ENCODE data around the gene PLEKHA7.
"Not testable (repeated sequence)": the region's sequence is repeated elsewhere in the genome, so short reads cannot be mapped to it uniquely, and the experiment has no call there.

PLEKHA7 gene, protein sequence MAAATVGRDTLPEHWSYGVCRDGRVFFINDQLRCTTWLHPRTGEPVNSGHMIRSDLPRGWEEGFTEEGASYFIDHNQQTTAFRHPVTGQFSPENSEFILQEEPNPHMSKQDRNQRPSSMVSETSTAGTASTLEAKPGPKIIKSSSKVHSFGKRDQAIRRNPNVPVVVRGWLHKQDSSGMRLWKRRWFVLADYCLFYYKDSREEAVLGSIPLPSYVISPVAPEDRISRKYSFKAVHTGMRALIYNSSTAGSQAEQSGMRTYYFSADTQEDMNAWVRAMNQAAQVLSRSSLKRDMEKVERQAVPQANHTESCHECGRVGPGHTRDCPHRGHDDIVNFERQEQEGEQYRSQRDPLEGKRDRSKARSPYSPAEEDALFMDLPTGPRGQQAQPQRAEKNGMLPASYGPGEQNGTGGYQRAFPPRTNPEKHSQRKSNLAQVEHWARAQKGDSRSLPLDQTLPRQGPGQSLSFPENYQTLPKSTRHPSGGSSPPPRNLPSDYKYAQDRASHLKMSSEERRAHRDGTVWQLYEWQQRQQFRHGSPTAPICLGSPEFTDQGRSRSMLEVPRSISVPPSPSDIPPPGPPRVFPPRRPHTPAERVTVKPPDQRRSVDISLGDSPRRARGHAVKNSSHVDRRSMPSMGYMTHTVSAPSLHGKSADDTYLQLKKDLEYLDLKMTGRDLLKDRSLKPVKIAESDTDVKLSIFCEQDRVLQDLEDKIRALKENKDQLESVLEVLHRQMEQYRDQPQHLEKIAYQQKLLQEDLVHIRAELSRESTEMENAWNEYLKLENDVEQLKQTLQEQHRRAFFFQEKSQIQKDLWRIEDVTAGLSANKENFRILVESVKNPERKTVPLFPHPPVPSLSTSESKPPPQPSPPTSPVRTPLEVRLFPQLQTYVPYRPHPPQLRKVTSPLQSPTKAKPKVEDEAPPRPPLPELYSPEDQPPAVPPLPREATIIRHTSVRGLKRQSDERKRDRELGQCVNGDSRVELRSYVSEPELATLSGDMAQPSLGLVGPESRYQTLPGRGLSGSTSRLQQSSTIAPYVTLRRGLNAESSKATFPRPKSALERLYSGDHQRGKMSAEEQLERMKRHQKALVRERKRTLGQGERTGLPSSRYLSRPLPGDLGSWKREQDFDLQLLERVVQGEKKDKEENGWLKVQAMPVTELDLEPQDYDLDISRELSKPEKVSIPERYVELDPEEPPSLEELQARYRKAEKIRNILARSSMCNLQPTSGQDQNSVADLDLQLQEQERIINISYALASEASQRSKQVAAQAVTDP

GRCh38 chr11:17014321-17014832, at the start of gene PLEKHA7:
TSS of gene PLEKHA7 (minus strand) at chr11:17014414. CDS start at chr11:17014401, 13 bp downstream.
- no peaks in the 10 kb centered on the region for H3K9me3 ChIP-seq
- DNase-seq (ENCODE audit: low spot score in 2 of 2): peak in 1 of 2 experiments; percentile 55
- in situ Hi-C loops (cut with MboI; ENCODE audit: low sequenced_read_pairs): no loop called here
- peaks cover 17% of the 10 kb centered on the region for H3K4me1 ChIP-seq
- H3K36me3 ChIP-seq (replicated peaks): no peaks in the 10 kb centered on the region; the same call in 1 of the 2 replicates
- no peaks in the 10 kb centered on the region for H3K27me3 ChIP-seq (ENCODE audit: low read depth)
- peak within 1 kb of the TSS; percentile 67 for H3K4me3 ChIP-seq

- Histone ChIP-seq H3K27me3 (ENCODE audit: low read depth) (no peaks in the 10 kb centered on the region), H3K9me3 (no peaks in the 10 kb centered on the region), H3K4me1 (no peaks in the 10 kb centered on the region), H3K36me3 (replicated peaks) (no peaks in the 10 kb centered on the region), H3K4me3 (no peak overlapping the region)
- in situ Hi-C loops (cut with MboI; ENCODE audit: low sequenced_read_pairs): loop anchor here (10.0 kb wide), 2 partner anchors 239 to 279 kb away; no protein-coding TSS in a partner anchor
- DNase-seq (ENCODE audit: low spot score in 2 of 2): peak; percentile 64 to 84
Observed at GRCh38 chr11:17063171-17064002, 49.2 kb upstream of the PLEKHA7 start.

DNA sequence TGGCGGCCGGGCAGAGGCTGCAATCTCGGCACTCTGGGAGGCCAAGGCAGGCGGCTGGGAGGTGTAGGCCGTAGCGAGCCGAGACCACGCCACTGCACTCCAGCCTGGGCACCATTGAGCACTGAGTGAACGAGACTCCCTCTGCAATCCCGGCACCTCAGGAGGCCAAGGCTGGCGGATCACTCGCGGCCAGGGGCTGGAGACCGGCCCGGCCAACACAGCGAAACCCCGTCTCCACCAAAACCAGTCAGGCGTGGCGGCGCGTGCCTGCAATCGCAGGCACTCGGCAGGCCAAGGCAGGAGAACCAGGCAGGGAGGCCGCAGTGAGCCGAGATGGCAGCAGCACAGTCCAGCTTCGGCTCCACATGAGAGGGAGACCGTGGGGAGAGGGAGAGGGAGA, 36.9 kb upstream of the PLEKHA7 start:
- H3K4me1 ChIP-seq; H3K27me3 ChIP-seq (ENCODE audit: low read depth); H3K4me3 ChIP-seq; DNase-seq (ENCODE audit: low spot score in 2 of 2); H3K36me3 ChIP-seq (replicated peaks); in situ Hi-C loops (cut with MboI; ENCODE audit: low sequenced_read_pairs); H3K9me3 ChIP-seq: not testable (repeated sequence)

DNA sequence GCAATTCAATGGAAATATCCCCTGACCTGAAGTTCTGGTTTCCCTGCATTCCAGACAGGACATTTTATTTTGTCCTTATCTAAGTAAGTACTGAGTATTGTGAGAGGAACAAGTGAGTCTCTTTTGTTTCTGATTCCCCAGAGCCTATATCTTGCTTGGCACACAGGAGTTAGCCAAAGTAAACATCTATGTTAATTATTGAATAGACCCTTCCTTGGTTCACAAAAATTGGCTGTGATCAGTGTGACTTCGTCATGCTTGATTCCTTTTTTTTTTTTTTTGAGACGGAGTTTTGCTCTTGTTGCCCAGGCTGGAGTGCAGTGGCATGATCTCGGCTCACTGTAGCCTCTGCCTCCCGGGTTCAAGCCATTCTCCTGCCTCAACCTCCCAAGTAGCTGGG, 34.3 kb upstream of the PLEKHA7 start:
- H3K9me3 ChIP-seq; DNase-seq (ENCODE audit: low spot score in 2 of 2); H3K27me3 ChIP-seq (ENCODE audit: low read depth); H3K4me3 ChIP-seq; in situ Hi-C loops (cut with MboI; ENCODE audit: low sequenced_read_pairs); H3K4me1 ChIP-seq; H3K36me3 ChIP-seq (replicated peaks): not testable (repeated sequence)

DNA sequence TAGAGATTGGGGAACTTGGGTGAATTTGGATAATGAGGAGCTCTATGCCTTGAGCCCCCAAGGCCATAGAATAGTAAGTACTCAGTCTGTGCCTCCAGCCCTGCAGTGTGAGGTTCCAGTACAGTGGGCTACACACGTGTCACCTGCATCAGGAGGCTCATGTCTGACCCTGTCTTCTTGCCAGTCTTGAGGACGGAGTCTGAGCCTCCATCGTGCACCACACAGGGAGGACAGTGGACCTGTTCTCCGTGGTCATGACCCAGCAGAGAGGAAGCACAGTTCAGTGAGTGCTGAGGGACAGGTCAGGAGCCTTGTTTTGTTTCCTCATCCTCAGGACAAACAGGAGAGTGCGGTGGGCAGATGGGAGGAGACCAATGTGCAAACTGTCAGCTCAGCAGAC, 32.5 kb upstream of the PLEKHA7 start:
- no peaks in the 10 kb centered on the region for H3K36me3 ChIP-seq (replicated peaks)
- no peaks in the 10 kb centered on the region for H3K9me3 ChIP-seq
- in situ Hi-C loops (cut with MboI; ENCODE audit: low sequenced_read_pairs): no loop called here
- H3K4me3 ChIP-seq: no peak overlapping the region
- no peaks in the 10 kb centered on the region for H3K4me1 ChIP-seq
- H3K27me3 ChIP-seq (ENCODE audit: low read depth): no peaks in the 10 kb centered on the region
- DNase-seq (ENCODE audit: low spot score in 2 of 2): no peak

DNA sequence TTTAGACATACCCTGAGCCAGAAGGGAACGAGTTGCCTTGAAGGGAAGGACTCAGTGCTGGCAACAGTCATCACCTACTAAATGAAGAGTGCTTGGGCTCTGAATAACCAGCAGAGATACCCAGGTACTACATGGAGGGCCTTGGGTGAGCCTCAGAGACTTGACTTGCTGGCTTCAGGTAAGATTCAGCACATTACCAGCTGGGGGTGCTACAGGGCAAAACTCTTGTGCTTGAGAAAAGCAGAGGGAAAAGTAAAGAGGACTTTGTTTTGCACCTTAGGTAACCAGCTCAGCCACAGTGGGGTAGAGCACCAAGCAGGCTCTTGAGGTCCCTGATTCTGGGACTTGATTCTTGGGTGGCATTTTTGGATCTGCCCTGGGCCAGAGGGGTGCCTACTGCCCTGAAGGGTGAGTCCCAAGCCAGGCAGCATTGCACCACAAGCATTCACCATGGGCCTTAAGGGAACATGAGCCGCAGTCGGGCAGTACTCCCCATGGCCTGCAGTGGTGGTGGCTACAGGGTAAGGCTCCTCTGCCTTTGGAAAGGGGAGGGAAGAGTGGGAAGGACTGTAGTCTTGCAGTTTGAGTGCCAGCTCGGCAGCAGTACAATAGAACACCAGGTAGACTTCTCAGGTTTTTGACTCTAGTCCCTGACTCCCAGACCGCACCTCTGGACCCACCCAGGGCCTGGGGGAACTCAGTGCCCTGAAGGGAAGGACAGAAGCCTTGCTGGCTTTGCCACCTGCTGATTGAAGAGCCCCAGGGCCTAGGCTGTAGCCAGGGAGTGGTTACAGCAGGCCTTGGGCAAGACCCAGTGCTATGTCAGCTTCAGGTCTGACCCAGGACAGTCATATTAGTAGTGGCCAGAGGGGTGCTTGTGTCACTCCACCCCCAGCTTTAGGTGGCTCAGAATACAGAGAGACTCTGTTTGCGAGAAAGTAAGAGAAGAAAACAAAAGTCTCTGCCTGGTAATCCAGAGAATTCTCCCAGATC, 22.7 kb upstream of the PLEKHA7 start:
- peak in 1 of 2 experiments; percentile 29 for DNase-seq (ENCODE audit: low spot score in 2 of 2)
- no peak overlapping the region for H3K4me3 ChIP-seq
- H3K27me3 ChIP-seq (ENCODE audit: low read depth): peaks cover 3% of the 10 kb centered on the region; the same call in 1 of the 2 replicates
- in situ Hi-C loops (cut with MboI; ENCODE audit: low sequenced_read_pairs): no loop called here
- peaks cover 2% of the 10 kb centered on the region; the same call in 1 of the 2 replicates for H3K9me3 ChIP-seq
- H3K4me1 ChIP-seq: no peaks in the 10 kb centered on the region
- H3K36me3 ChIP-seq (replicated peaks): no peaks in the 10 kb centered on the region

GRCh38 chr11:17034027-17034426, 19.8 kb upstream of the PLEKHA7 start:
- H3K27me3 ChIP-seq (ENCODE audit: low read depth); DNase-seq (ENCODE audit: low spot score in 2 of 2); in situ Hi-C loops (cut with MboI; ENCODE audit: low sequenced_read_pairs); H3K36me3 ChIP-seq (replicated peaks); H3K9me3 ChIP-seq; H3K4me3 ChIP-seq; H3K4me1 ChIP-seq: not testable (repeated sequence)

DNA sequence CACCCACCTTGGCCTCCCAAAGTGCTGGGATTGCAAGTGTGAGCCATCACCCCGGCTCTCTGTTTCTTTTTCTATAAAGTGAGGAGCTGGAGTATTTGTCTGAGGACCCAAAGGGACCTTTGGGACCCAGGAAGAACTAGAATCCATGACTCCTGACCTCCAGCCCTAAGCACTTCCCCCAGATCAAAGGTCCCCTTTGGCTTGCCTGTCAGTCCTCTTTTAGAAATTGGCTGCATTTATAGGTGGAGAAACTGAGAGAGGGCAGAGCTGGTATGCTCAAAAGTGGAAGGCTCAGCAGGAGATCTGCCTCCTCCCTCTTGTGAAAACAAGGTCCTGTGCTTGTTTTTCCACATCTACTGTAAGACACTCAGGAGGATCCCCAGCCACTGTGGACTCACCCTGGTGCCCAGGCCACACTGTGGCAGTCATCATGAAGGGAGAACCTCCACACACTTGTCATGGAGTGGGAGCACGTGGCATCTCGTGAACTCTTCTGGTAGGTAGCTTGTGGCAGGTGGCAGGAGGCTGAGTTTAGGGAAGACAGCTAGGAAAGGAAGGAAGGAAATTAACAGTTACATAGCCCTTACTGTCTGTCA, 12.4 kb upstream of the PLEKHA7 start:
- no peaks in the 10 kb centered on the region for H3K4me1 ChIP-seq
- no peaks in the 10 kb centered on the region for H3K27me3 ChIP-seq (ENCODE audit: low read depth)
- H3K9me3 ChIP-seq: no peaks in the 10 kb centered on the region
- no peaks in the 10 kb centered on the region for H3K36me3 ChIP-seq (replicated peaks)
- H3K4me3 ChIP-seq: no peak overlapping the region
- no peak for DNase-seq (ENCODE audit: low spot score in 2 of 2)
- in situ Hi-C loops (cut with MboI; ENCODE audit: low sequenced_read_pairs): no loop called here

- H3K9me3 ChIP-seq: no peaks in the 10 kb centered on the region
- no peaks in the 10 kb centered on the region for H3K36me3 ChIP-seq (replicated peaks)
- no peak overlapping the region for H3K4me3 ChIP-seq
- no peaks in the 10 kb centered on the region for H3K4me1 ChIP-seq
- H3K27me3 ChIP-seq (ENCODE audit: low read depth): no peaks in the 10 kb centered on the region
- no peak for DNase-seq (ENCODE audit: low spot score in 2 of 2)
- in situ Hi-C loops (cut with MboI; ENCODE audit: low sequenced_read_pairs): no loop called here
Observed at GRCh38 chr11:17024924-17025323, 10.7 kb upstream of the PLEKHA7 start.

DNA sequence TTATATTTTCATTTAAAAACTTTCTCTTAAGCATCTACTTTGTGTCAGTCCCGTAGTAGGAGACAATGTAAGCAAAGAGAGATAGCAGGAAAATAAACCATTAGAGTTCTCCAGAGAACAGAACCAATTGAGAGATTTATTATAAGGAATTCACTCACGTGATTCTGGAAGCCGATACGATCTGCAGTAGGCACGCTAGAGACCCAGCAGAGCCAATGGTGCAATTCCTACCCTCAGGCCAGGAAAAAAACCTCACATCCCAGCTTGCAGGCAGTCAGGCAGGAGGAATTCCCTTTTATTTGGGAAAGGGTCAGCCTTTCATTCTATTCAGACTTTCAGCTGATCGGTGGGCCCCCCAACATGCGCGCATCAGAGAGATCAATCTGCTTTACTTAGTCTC, 7.3 kb upstream of the PLEKHA7 start:
- H3K36me3 ChIP-seq (replicated peaks): no peaks in the 10 kb centered on the region
- H3K27me3 ChIP-seq (ENCODE audit: low read depth): no peaks in the 10 kb centered on the region
- in situ Hi-C loops (cut with MboI; ENCODE audit: low sequenced_read_pairs): no loop called here
- DNase-seq (ENCODE audit: low spot score in 2 of 2): no peak
- H3K4me1 ChIP-seq: no peaks in the 10 kb centered on the region
- H3K4me3 ChIP-seq: no peak overlapping the region
- no peaks in the 10 kb centered on the region for H3K9me3 ChIP-seq

DNA sequence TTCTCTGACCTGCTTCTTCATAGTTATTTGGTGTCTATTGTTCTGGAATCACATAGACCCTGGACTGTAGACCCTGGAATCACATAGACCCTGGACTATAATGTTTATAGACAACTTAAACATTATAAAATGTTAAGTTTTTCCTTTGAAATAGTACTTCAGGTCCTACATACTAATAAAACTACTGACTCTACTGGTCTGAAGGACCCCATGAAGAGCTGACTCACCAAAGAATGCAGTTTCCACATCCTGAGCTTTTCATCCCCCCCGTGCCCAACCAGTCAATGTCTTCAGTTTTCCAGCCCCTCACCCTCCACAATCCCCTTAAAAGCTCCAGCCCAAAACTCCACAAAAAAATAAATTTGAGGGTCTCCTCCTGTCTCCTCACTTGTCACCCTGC, 6.6 kb upstream of the PLEKHA7 start:
- H3K4me1 ChIP-seq: no peaks in the 10 kb centered on the region
- H3K4me3 ChIP-seq: no peak overlapping the region
- H3K36me3 ChIP-seq (replicated peaks): no peaks in the 10 kb centered on the region
- in situ Hi-C loops (cut with MboI; ENCODE audit: low sequenced_read_pairs): no loop called here
- no peaks in the 10 kb centered on the region for H3K9me3 ChIP-seq
- no peaks in the 10 kb centered on the region for H3K27me3 ChIP-seq (ENCODE audit: low read depth)
- no peak for DNase-seq (ENCODE audit: low spot score in 2 of 2)
